Loucy (cell line): ENCODE measurements around the gene ARSG.

ENCODE experiments used
- CTCF ChIP-seq: fragments of 200-600 bp; sonication (generic); conservative IDR thresholded peaks from 2 replicates; pipeline ENCODE4 v1.5.1; 2014; ENCODE audit warnings: mild to moderate bottlenecking, antibody characterized with exemption, low read length
- EZH2phosphoT487 ChIP-seq: fragments of 200-600 bp; IDR thresholded peaks from 2 replicates; pipeline ENCODE4 v1.6.1; 2018; ENCODE audit warnings: antibody characterized with exemption, mild to moderate bottlenecking, moderate library complexity, borderline replicate concordance

GRCh38 chr17:68295086-68295485, 3.8 kb downstream of the ARSG start:
- TF ChIP-seq CTCF (no peak), EZH2phosphoT487 (no peak)
